A673 (cell line): ENCODE measurements around the gene PTPN14.

Experiments
- CTCF ChIP-seq: fragments of 300-800, 200-600 bp; sonication (generic); conservative IDR thresholded peaks from 2 replicates; pipeline ENCODE4 v1.5.1; 2017; ENCODE audit warnings: low read depth, mild to moderate bottlenecking, antibody characterized with exemption, low read length, moderate library complexity, mixed read lengths
- EZH2 ChIP-seq: fragments of 200-600 bp; sonication (generic); IDR thresholded peaks from 2 replicates; pipeline ENCODE4 v1.6.1; 2017; ENCODE audit warnings: borderline replicate concordance, low read depth, mild to moderate bottlenecking, mixed read lengths, antibody characterized with exemption, low read length; ENCODE audit not compliant: poor library complexity, severe bottlenecking

GRCh38 chr1:214416858-214417257 lies 134.5 kb downstream of the PTPN14 start:
- TF ChIP-seq CTCF: no peak
- no peak for TF ChIP-seq EZH2
